Endothelial cell of umbilical vein (primary cell): ENCODE data around the gene DMXL1. TPM values are rescaled to one million over a fixed set of nuclear protein-coding genes. Genes with fewer than 3 reads are reported as not detected.
A peak's percentile ranks its signal among the peaks of the same experiment; 100 is the strongest.

Source experiments
- Bru-seq: library from RNA; stranded (reverse); fragments of 400-500 nt; gene quantifications from one replicate; lab custom pipeline; 2021; lab: Mats Ljungman, UMichigan
- BruChase-seq, 2 experiments: library from RNA; stranded (reverse); fragments of 400-500 nt; gene quantifications; one replicate each; lab custom pipeline; 2021; lab: Mats Ljungman, UMichigan
- BruUV-seq: library from RNA; stranded (reverse); fragments of 400-500 nt; replicated peaks from 2 replicates; lab custom pipeline; 2021; lab: Mats Ljungman, UMichigan
- CTCF ChIA-PET: fragments of 300-600, 350-600 bp; sonication (Branson Sonifier 250); formaldehyde crosslinking; loops from one replicate; lab custom pipeline; 2021; ENCODE audit warnings: antibody characterized with exemption, inconsistent platforms; lab: Charles Lee
- POLR2A ChIA-PET: fragments of 300-600, 350-600 bp; sonication (Branson Sonifier 250); formaldehyde crosslinking; loops from one replicate; lab custom pipeline; 2021; ENCODE audit warnings: antibody characterized with exemption, inconsistent platforms; lab: Charles Lee
- DNase-seq: peaks from one replicate; pipeline ENCODE4 v3.0.0-alpha.2; 2011; ENCODE audit warnings: low read depth, low spot score
- FAIRE-seq: peaks from 2 replicates; lab custom pipeline; 2011; peaks lifted over from hg19 to GRCh38; lab: Jason Lieb, UNC
- H2AFZ ChIP-seq: 2 replicates; pipeline ENCODE4 v1.6.0; 2012; ENCODE audit warnings: low read depth, low read length, control low read depth, inconsistent platforms
- H3K27ac ChIP-seq: 2 replicates; pipeline ENCODE4 v1.5.1; 2011; ENCODE audit warnings: low read depth, mild to moderate bottlenecking, control low read depth, low read length, moderate library complexity; ENCODE audit not compliant: insufficient read depth
- H3K27me3 ChIP-seq, 2 experiments: 2 replicates each; pipeline versions ENCODE4 v1.6.0 to v1.6.1; 2011; ENCODE audit warnings: low read length in 2 of 2, mixed read lengths in 1 of 2; ENCODE audit not compliant: control insufficient read depth in 2 of 2, insufficient read depth in 2 of 2
- H3K36me3 ChIP-seq, 2 experiments: 2 replicates in 1 of 2; 3 replicates in 1 of 2; pipeline ENCODE4 v1.5.1; 2011; ENCODE audit warnings: low read length in 2 of 2, mild to moderate bottlenecking in 1 of 2, moderate library complexity in 1 of 2; ENCODE audit not compliant: control insufficient read depth in 2 of 2, insufficient read depth in 2 of 2; ENCODE audit errors: extremely low read depth in 1 of 2
- H3K4me1 ChIP-seq: 3 replicates; pipeline ENCODE4 v1.5.1; 2011; ENCODE audit warnings: mild to moderate bottlenecking, low read length; ENCODE audit not compliant: control insufficient read depth, insufficient read depth; ENCODE audit errors: extremely low read depth
- H3K4me2 ChIP-seq: 2 replicates; pipeline ENCODE4 v1.6.1; 2011; ENCODE audit warnings: low read length, control low read depth, mixed read lengths; ENCODE audit not compliant: insufficient read depth
- H3K4me3 ChIP-seq, 3 experiments: fragments of 200-600 bp in 1 of 3; sonication (generic), shearing (Covaris generic) in 1 of 3; replicated peaks in 1 of 3; 2 replicates each; pipeline ENCODE4 v1.5.1; 2011 to 2016; ENCODE audit warnings: control low read depth in 3 of 3, low read length in 3 of 3, mild to moderate bottlenecking in 2 of 3, inconsistent platforms in 1 of 3, low read depth in 1 of 3, moderate library complexity in 1 of 3; ENCODE audit not compliant: insufficient read depth in 1 of 3
- H3K79me2 ChIP-seq: 2 replicates; pipeline ENCODE4 v1.6.0; 2012; ENCODE audit warnings: low read length, inconsistent platforms; ENCODE audit not compliant: control insufficient read depth, insufficient read depth
- H3K9ac ChIP-seq: replicated peaks from 2 replicates; pipeline ENCODE3; 2011; ENCODE audit warnings: low read length, control low read depth; ENCODE audit not compliant: insufficient read depth; ENCODE audit errors: extremely low read depth
- H3K9me1 ChIP-seq: replicated peaks from 3 replicates; pipeline ENCODE4 v1.6.0; 2011; ENCODE audit warnings: mild to moderate bottlenecking, low read length; ENCODE audit not compliant: control insufficient read depth, insufficient read depth; ENCODE audit errors: extremely low read depth
- H3K9me3 ChIP-seq: replicated peaks from 2 replicates; pipeline ENCODE4 v1.5.1; 2012; ENCODE audit warnings: low read length, inconsistent platforms; ENCODE audit not compliant: control insufficient read depth, insufficient read depth
- H4K20me1 ChIP-seq: replicated peaks from 2 replicates; pipeline ENCODE3; 2011; ENCODE audit warnings: mild to moderate bottlenecking, low read length; ENCODE audit not compliant: control insufficient read depth, insufficient read depth; ENCODE audit errors: extremely low read depth
- EZH2 ChIP-seq: IDR thresholded peaks from 2 replicates; pipeline ENCODE4 v1.6.1; 2012; ENCODE audit warnings: borderline replicate concordance, low read depth, mild to moderate bottlenecking, moderate library complexity, low read length, inconsistent platforms; ENCODE audit not compliant: severe bottlenecking
- FOS ChIP-seq: IDR thresholded peaks from 2 replicates; pipeline ENCODE4 v1.6.1; 2011; ENCODE audit warnings: mild to moderate bottlenecking, low read length, moderate library complexity, borderline replicate concordance; ENCODE audit not compliant: insufficient read depth
- GATA2 ChIP-seq: IDR thresholded peaks from 2 replicates; pipeline ENCODE4 v1.7.0; 2011; ENCODE audit warnings: low read depth, mild to moderate bottlenecking, moderate library complexity, mixed read lengths, low read length; ENCODE audit not compliant: insufficient read length, insufficient read depth
- JUN ChIP-seq: IDR thresholded peaks from 2 replicates; pipeline ENCODE4 v1.6.1; 2011; ENCODE audit warnings: borderline replicate concordance, low read depth; ENCODE audit not compliant: insufficient read length, insufficient read depth
- MAX ChIP-seq: IDR thresholded peaks from 2 replicates; pipeline ENCODE4 v1.6.1; 2011; ENCODE audit not compliant: insufficient read depth, insufficient read length
- MYC ChIP-seq: IDR thresholded peaks from one replicate; pipeline ENCODE4 v1.6.1; 2011; ENCODE audit warnings: mild to moderate bottlenecking, low read depth, low read length
- POLR2A ChIP-seq: IDR thresholded peaks from 2 replicates; pipeline ENCODE4 v1.6.1; 2012; ENCODE audit warnings: low read depth, mild to moderate bottlenecking, control low read depth, low read length
- POLR2AphosphoS5 ChIP-seq: IDR thresholded peaks from 2 replicates; pipeline ENCODE4 v1.6.1; 2012; ENCODE audit warnings: low read depth, mild to moderate bottlenecking, control low read depth, low read length, moderate library complexity; ENCODE audit not compliant: insufficient read depth
- dilution Hi-C: fragments of 300-500 bp; cut with MboI; formaldehyde crosslinking; loops from one replicate; pipeline ENCODE4 v1.15.0; 2019; ENCODE audit warnings: low sequenced_read_pairs; ENCODE audit not compliant: extremely low pct_ligation_motif_present
- intact Hi-C: fragments of 100-400 bp; cut with micrococcal nuclease; formaldehyde crosslinking; loops from one replicate; pipeline ENCODE4 v1.10.0; 2022
- long read RNA-seq: library from polyadenylated mRNA; stranded (forward); transcript quantifications from one replicate; pipeline ENCODE4 v2.0.0, GENCODE V29; 2021
- polyA minus RNA-seq, 3 experiments: library from RNA; depleted of rRNA, polyadenylated mRNA; stranded (reverse); fragments of >200 nt; gene quantifications; 1 replicate in 1 of 3; 2 replicates in 2 of 3; pipeline ENCODE4 v1.2.3, GENCODE V29; 2011
- polyA plus RNA-seq, 4 experiments: library from polyadenylated mRNA; depleted of rRNA in 3 of 4; stranded (reverse) in 3 of 4; unstranded in 1 of 4; fragments of >200 nt; gene quantifications; 2 replicates each; pipeline versions ENCODE4 v1.2.1 to v1.2.3, GENCODE V29; 2011 to 2012; ENCODE audit warnings: missing spikeins in 1 of 4
- total RNA-seq: library from RNA; stranded (reverse); gene quantifications from 2 replicates; pipeline ENCODE4 v1.2.3, GENCODE V29; 2021
- TF ChIP-seq, protein P1 (sequence below), 2 donors: IDR thresholded peaks; 1 replicate in 1 of 2; 2 replicates in 1 of 2; pipeline ENCODE4 v1.5.1; 2011; ENCODE audit warnings: low read length in 2 of 2, mild to moderate bottlenecking in 2 of 2, moderate library complexity in 2 of 2, control low read depth in 1 of 2, inconsistent platforms in 1 of 2, low read depth in 1 of 2; ENCODE audit not compliant: insufficient read depth in 1 of 2; ENCODE audit errors: extremely low read depth in 1 of 2

Gene DMXL1, protein sequence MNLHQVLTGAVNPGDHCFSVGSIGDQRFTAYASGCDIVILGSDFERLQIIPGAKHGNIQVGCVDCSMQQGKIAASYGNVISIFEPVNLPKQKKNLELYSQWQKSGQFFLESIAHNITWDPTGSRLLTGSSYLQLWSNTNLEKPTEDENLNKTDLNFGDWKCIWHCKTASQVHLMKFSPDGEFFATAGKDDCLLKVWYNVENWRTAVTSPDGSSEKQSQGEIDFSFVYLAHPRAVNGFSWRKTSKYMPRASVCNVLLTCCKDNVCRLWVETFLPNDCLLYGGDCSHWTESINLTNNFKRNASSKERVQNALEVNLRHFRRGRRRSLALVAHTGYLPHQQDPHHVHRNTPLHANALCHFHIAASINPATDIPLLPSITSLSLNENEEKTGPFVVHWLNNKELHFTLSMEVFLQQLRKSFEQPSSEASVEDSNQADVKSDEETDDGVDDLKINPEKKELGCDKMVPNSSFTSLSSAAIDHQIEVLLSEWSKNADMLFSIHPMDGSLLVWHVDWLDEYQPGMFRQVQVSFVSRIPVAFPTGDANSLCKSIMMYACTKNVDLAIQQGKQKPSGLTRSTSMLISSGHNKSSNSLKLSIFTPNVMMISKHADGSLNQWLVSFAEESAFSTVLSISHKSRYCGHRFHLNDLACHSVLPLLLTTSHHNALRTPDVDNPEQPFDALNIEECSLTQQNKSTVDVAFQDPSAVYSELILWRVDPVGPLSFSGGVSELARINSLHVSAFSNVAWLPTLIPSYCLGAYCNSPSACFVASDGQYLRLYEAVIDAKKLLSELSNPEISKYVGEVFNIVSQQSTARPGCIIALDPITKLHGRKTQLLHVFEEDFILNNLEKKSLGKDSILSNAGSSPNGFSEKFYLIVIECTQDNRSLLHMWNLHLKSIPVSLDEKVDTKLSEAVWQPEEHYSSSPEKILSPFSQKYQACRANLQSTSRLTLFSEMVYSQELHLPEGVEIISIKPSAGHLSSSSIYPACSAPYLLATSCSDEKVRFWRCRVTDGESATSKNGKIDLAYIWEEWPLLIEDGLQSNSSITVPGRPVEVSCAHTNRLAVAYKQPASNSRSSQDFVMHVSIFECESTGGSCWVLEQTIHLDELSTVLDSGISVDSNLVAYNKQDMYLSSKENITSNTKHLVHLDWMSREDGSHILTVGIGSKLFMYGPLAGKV (N-terminal part only)
- total RNA-seq: 24.7 and 26.1 TPM in 2 replicates
- 4.4 and 5.4 TPM in 2 replicates for polyA plus RNA-seq
- polyA plus RNA-seq (2011; cell fraction: cytosol; rRNA removed): 6.2 and 6.5 TPM in 2 replicates
- 20.3 and 26.4 TPM in 2 replicates for polyA plus RNA-seq (2011; cell fraction: nucleus; rRNA removed)
- 11.5 and 12.5 TPM in 2 replicates for polyA plus RNA-seq (2012)
- 25.0 and 27.8 TPM in 2 replicates for polyA minus RNA-seq
- 23.1 TPM for polyA minus RNA-seq (2011; cell fraction: cytosol; rRNA and poly(A)+ RNA removed)
- polyA minus RNA-seq (2011; cell fraction: nucleus; rRNA and poly(A)+ RNA removed): 51.6 and 83.0 TPM in 2 replicates
- percentile 73 among the genes with signal in this experiment for Bru-seq, nascent RNA
- percentile 62 among the genes with signal in this experiment for BruChase-seq, experiment 1, labeled RNA remaining after a 6-hour chase
- BruChase-seq, experiment 2, labeled RNA remaining after a 2-hour chase: percentile 64 among the genes with signal in this experiment
- long read RNA-seq, partial matches to known transcripts: 9 of 12 reads
- long read RNA-seq, other reads (novel, unspliced or antisense): 3 of 12 reads

GRCh38 chr5:119070828-119071560 lies at the start of gene DMXL1:
DMXL1 (plus strand) TSS chr5:119071087; CDS start chr5:119071570, 483 bp downstream.
- H3K27me3 ChIP-seq: no peaks in the 10 kb centered on the region
- no peaks in the 10 kb centered on the region for H3K36me3 ChIP-seq
- dilution Hi-C loops: no loop called here
- no peaks in the 10 kb centered on the region for H3K9me1 ChIP-seq
- no peaks in the 10 kb centered on the region for H3K9me3 ChIP-seq
- FAIRE-seq (peak; percentile 92), DNase-seq (peak; percentile 100)
- no TSS peak for BruUV-seq
- H3K4me3 ChIP-seq: peak within 1 kb of the TSS; percentile 61 to 100 (median 74)
- intact Hi-C loops: loop anchor here (1.0 to 2.0 kb wide), 4 partner anchors 83 to 341 kb away; partner anchors contain the start of gene DTWD2
- peak within 1 kb of the TSS; percentile 64 for H3K27ac ChIP-seq
- peaks cover under 1% of the 10 kb centered on the region for H4K20me1 ChIP-seq
- H2AFZ ChIP-seq: peak within 1 kb of the TSS; percentile 98
- ChIA-PET POLR2A (interaction anchor here (1.1 to 1.9 kb wide), 3 partner anchors 188 to 341 kb away, joined by 3 to 6 read pairs (median 5); no protein-coding TSS in a partner anchor), CTCF (interaction anchor here (0.9 to 2.1 kb wide), 9 partner anchors 22 to 341 kb away, joined by 3 to 13 read pairs (median 6); partner anchors contain the start of gene DTWD2)
- peak within 1 kb of the TSS; percentile 70 for H3K9ac ChIP-seq
- H3K79me2 ChIP-seq: peaks cover 22% of the 10 kb centered on the region
- H3K4me2 ChIP-seq: peak within 1 kb of the TSS; percentile 98
- TF ChIP-seq MAX (no peak), JUN (no peak), POLR2AphosphoS5 (peak; percentile 70), POLR2A (peak; percentile 6), MYC (no peak), EZH2 (no peak), FOS (no peak), GATA2 (no peak)
- TF ChIP-seq, protein P1, sequence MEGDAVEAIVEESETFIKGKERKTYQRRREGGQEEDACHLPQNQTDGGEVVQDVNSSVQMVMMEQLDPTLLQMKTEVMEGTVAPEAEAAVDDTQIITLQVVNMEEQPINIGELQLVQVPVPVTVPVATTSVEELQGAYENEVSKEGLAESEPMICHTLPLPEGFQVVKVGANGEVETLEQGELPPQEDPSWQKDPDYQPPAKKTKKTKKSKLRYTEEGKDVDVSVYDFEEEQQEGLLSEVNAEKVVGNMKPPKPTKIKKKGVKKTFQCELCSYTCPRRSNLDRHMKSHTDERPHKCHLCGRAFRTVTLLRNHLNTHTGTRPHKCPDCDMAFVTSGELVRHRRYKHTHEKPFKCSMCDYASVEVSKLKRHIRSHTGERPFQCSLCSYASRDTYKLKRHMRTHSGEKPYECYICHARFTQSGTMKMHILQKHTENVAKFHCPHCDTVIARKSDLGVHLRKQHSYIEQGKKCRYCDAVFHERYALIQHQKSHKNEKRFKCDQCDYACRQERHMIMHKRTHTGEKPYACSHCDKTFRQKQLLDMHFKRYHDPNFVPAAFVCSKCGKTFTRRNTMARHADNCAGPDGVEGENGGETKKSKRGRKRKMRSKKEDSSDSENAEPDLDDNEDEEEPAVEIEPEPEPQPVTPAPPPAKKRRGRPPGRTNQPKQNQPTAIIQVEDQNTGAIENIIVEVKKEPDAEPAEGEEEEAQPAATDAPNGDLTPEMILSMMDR (IDR thresholded peaks at IDR 0.05; ENCODE audit: extremely low read depth in 1 of 2, insufficient read depth in 1 of 2, low read depth in 1 of 2, low read length in 2 of 2): no peak
- H3K4me1 ChIP-seq: peaks cover 9% of the 10 kb centered on the region
